ENCODE measurements around the gene RCOR1.

Gene RCOR1

DNA sequence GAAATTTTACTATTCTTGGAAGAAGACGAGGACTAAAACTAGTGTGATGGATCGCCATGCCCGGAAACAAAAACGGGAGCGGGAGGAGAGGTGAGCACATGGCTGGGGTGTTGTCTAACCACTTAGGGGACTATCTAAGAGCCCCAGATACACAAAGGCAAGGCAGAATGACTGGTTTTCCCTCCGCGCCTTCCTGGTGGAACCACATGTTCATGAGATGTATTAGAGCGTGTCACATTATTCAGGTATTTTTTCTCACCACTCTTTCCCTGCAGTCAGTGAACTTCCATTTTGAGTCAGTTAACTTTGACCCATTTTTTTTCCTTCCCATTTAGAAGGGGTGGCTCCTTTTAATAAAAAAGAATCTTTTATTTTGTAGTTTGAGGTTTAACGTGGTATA, 116.0 kb downstream of the RCOR1 start:
- DNase-seq (ENCODE audit: low read depth in 4 of 4, low spot score in 1 of 4), result no peak

DNA sequence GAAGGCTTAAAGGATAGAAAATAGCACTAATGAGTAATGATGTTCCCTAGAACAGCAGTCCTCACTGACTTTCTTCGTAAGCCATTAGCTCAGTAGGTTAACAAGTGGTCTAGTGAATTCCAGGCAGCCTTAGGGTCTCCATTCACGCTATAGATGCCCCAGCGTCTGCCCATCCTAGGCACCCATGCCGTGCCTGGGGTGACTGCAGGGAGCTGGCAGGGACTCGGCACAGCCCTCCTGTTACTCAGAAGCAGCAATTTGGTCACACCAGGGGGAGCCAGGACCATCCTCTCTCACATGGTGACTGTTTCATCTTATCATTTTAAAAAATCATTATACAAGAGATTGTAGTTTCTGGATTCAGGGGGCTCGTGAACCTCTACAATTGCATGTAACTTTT, 118.8 kb downstream of the RCOR1 start:
- DNase-seq (ENCODE audit: low read depth in 4 of 4, low spot score in 1 of 4), result no peak

DNA sequence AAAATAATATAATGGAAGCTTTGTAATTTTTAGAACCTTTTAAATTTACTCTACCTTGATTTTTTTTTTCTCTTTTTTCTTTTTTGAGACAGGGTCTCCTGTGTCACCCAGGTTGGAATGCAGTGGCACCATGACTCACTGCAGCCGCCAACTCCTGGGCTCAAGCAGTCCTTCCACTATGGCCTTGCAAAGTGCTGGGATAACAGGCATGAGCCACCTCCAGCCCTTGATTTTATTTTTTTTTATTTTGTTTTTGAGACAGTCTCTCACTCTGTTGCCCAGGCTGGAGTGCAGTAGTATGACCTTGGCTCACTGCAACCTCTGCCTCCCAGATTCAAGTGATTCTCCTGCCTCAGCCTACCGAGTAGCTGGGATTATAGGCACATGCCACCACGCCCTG, 119.5 kb downstream of the RCOR1 start:
- no peak for DNase-seq (ENCODE audit: low read depth in 4 of 4, low spot score in 1 of 4)

DNA sequence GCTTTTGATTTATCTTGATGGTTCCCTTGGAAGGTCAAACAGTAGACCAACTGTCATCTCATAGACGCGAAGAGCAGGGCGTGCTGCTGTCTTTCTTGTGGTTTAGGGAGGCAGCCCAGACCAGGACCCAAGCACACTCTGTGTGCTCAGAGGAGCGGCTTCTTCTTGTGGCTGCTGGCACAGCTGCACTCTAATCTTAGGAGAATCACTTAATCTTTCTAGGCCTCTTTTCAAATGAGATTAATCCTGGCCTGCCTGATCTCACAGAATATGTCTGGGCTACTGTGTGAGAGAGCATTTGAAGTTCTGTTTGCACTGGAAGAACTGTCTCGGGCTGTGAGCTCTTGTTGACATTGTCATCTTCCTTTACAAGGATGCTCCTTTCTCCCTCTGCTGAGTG, 124.8 kb downstream of the RCOR1 start:
- no peak for DNase-seq (ENCODE audit: low read depth in 4 of 4, low spot score in 1 of 4)

DNA sequence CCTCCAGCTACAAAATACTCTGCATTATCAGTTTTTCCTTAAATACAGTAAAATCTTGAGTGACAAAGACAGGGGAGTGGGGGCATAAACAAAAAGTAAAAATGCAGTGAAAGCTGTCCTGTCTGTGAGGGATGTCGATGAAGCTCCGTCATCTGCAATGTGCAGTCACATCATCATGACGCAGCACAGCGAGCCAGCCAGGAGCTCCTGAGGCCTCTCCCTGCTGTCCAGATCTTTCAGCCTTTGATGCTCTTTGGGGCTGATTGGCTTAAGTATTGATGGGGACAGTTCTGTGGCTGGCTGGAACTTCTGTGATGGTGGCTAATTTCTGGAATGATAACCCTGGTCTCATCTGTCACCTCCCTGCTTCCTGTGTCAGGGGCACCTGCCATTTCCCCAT, 130.2 kb downstream of the RCOR1 start:
- no peak for DNase-seq (ENCODE audit: low read depth in 4 of 4, low spot score in 1 of 4)

DNA sequence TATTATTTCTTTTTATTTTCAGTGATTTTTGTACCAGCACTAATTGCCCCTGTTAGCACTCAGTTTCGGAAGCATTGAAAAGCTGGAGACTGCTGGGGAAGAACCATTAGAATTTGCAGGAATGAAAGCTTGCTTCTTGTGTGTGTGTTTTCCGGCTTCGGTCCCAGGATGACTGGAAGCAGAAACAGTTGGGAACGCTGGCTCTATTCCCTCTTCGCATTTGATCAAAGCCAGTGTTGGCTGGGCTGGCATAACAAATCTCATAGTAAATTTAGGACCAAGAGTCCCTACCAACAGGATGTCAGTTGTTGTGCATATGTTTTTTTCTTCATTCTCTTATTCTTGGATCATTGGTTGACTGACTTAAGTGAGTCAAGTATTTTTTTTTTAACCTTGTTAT, 131.2 kb downstream of the RCOR1 start:
- no peak for DNase-seq (ENCODE audit: low read depth in 4 of 4, low spot score in 1 of 4)

DNA sequence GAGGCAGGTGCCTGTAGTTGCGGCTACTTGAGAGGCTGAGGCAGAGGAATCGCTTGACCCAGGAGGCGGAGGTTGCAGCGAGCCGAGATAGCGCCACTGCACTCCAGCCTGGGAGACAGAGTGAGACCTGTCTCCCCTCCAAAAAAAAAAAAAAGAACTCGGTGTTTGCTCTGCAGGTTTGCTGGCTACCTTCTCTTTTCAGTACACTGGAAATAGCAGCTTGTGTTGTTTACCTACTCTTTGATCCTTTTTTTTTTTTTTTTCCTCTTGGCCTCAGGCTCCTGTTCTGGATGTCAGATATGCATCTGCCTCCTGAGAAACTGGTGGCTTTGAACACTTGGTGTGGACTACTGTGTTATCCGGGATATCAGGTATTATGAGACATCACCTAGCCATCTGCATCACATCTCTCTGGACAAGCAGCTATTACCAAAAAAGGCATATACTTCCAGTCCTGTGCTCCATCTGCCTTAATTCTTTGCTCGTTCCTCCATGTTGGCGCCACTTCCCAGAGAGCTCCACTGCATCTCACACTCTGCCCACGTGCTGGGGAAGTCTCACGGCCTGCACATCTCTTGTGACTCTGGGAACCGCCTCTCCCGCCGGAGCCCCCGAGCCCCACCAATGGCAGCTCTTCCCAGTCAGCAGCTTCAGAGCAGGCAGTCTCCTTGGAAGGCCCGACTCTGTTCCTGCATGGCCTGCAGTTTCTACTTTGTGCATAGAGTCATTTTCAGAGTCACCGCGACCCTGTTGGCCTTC, 133.9 kb downstream of the RCOR1 start:
- DNase-seq (ENCODE audit: low read depth in 4 of 4, low spot score in 1 of 4), result no peak

DNA sequence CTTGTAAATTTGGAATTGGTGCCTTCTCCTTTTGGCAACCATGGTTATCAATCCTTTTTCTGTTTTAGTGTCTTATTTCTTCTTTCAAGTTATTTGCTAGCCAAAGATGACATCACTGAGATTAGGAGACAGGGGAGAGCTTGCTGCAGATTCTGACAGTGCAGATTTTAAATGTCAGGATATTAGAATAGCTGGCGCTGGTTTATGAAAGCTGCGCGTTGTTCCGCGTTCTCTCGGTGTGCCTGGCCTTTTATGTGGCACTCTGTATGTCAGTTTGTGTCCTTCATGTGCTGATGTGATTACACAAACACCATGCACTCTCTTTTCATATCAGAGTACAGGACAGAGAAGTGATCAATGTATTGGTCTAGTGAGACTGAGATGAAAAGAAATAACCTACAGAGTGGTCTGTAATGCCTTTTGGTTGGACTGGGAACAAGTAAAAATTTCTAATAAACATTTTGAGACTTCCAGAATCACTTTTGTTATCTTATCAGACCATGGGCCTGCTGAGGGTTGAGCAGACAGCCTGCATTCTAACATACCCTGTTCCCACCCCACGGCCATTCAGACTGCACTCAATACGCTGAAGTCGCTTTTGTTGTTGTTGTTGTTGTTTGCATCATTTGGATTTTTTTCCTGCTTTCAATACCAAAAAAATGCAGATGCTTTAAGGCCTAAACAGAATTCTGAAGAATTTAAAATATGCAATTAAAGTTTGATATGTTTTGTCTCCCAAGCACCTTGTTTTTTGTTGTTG, 135.1 kb downstream of the RCOR1 start:
- DNase-seq (ENCODE audit: low read depth in 4 of 4, low spot score in 1 of 4), result no peak

DNA sequence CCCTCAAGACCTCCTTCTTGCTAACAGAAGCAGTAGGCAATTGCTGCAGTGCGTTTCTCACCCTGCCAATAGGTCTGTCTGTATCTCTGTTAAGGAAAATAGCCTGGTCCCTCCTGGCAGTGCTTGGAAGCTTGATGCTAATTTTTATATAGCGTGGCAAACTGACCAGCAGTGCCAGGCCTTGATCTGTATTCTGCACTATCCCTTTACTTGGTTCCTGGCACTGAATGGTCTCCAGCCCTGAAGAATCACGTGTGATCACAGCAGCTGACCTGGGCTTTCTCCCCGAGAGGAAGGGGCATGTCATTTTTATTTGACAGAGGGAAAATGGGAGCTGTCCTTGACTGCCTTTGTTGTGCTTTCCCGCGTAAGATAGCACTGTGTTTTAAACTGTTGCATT, 136.1 kb downstream of the RCOR1 start:
- no peak for DNase-seq (ENCODE audit: low read depth in 4 of 4, low spot score in 1 of 4)

DNA sequence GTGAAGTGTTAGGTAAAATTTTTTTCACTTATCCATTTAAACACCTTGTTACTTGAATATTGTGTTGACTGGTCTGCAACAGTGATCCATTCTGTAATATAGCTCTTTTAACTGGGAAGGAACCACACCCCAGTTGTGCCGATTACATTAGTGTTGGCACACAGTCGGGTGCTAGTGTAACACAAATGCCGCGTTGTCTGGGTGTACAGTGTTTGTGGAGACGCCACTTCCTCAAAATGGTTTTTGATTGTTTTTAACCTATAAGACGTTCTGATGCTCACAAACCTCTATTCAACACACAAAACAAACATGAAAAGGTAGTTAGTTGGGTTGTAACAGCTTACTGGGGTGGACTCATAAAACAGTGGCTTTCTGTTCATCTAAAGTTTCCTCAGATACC, 136.8 kb downstream of the RCOR1 start:
- no peak for DNase-seq (ENCODE audit: low read depth in 4 of 4, low spot score in 1 of 4)

DNA sequence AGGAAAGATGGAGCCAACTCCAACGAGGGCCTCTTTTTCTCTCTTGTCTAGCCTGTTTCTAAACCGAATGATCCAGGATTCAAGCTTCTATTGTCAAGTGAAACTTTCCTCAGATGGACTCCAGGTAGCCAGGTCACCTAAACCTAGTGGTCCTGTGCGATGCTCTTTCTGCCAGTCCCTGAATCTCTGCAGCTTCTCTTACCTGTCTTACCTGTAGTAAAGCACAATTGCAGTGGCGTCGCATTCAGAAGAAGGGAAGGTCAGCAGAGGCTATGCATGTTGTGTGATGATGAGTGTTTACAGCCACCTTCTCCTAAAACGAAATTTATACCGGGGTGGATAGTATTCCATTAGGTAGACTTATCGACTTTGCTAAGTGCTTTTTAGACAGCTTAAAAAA, 137.4 kb downstream of the RCOR1 start:
- DNase-seq (ENCODE audit: low read depth in 4 of 4, low spot score in 1 of 4), result no peak

DNA sequence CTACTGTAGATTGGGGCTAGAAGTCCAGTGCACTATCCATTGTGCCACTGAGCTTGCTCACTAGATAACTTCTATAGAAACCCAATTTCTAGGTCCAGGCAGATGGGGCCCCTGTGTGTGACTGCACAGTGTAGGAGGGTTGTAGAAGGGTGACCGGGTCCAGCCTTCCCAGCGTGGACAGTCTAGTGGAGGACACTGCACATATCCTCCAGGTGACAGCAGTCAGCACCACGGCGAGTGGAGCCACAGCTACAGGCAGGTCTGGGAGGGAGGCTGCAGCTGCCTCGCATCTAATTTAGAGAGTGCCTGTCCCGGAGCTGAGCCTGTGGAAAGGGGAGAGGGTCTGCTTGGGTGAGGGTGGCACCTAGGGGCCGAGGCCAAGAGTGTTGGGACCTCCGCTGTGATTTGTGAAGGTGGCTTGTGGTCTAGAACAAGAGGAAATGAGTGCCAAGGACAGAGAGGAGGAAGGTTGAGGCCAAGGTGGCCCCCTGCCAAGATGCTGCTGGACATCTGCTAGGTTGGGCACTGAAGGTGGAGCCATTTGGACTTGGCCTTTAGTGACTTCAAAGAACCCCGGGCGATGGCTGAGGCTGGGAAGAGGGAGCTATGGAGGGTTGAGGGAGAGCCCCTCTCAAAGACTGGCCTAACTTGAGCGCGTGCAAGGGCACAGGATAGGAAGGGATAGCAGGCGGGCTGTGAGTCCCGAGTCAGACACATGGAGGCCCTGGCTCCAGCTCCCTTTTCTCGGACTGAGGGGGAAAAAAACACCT, 138.8 kb downstream of the RCOR1 start:
- DNase-seq (ENCODE audit: low read depth in 4 of 4, low spot score in 1 of 4), result no peak

DNA sequence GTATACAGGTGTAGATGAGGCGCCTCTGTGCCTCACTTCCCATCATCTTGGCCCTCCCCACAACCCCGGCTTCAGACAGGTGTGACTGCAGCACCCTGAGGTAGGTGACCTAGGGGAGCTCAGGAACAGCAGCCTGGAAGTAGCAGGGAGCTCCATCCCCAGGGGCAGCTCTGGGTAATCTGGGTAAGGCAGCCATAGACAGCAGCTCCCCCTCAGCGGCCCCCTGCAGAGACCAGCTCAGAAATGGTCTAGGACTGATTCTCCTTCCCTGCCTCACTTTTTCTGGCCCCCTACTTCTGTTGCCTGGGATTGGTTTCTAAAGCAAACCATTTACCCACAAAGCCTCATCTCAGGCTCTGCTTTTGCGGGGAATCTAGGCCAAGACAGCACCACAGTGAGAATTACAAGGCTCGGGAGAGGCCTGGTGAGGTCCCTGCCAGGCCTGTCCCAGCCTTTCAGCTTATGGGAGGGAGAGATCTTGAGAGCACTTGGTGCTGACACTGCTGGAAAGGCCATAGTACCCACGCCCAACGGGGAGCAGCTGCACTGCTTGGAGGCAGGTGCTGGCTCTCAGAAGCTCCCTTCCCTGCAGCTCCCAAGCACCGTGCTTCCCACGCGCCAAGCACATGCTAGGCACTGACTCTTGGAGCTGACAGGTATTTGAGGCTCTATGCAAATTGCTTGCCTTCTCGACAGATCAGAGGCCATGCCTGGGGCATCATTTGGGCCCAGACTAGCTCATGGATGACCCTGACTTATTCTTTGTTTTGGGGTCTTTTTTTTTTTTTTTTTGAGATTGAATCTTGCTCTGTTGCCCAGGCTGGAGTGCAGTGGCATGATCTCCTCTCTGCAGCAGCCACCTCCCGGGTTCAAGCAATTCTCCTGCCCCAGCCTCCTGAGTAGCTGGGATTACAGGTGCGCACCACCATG, 139.7 kb downstream of the RCOR1 start:
- no peak for DNase-seq (ENCODE audit: low read depth in 4 of 4, low spot score in 1 of 4)

DNA sequence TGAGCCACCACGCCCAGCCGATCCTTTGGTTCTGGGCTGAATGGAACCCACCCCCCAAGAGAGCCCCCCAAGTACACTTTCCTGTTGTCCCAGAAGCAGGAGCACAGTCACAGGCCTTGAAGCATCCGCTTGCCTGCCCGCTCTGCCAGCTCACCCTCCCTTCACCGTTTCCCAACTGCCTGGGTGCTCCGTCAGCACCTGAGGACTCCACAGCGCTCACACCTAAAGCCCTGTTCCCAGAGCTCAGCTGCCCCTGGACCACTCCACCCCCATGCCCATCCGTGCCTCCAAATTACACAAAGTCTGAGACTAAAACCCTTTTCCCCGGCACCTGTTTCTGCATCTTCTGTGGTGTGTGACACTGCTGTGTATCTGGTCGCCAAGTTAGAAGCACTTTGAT, 140.5 kb downstream of the RCOR1 start:
- DNase-seq (ENCODE audit: low read depth in 4 of 4, low spot score in 1 of 4), result no peak

DNA sequence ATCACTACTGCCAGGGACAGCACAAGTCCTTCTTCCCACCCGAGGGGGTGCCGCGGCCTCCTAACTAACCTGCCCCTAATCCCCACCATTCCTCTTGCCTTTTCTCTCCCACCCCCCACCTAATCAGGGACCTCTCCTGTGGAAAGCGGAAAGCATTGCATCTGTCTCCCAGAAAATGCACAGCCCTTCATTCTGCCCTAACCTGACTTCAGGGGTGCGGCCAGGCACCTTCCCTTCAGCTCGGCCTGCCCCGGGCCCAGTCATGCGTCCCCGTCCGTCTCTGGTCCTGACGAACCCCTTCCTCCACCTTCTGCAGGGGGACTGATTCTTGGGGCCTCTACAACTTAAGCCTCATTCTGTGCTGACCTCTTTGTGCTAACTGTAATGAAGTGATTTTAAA, 140.9 kb downstream of the RCOR1 start:
- no peak for DNase-seq (ENCODE audit: low read depth in 4 of 4, low spot score in 1 of 4)

DNA sequence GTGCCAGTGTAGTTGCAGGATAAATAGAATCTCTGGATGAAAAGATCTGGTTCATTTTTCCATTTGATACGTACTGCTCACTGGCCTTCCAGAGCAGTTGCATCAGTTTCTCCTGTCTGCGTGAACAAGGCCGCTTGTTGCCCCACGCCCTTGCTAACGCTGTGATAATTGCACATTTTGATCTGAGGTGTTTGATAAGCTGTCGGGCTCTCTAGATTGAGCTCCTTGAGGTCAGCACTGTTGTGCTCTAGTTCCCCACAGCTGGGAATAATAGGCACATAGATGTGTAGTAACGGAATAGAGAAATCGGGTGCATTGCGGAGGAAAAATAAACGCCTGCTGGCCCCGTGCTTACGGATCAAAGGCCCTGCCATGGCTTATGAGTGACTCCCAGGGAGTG, 142.0 kb downstream of the RCOR1 start:
- no peak for DNase-seq (ENCODE audit: low read depth in 4 of 4, low spot score in 1 of 4)

DNA sequence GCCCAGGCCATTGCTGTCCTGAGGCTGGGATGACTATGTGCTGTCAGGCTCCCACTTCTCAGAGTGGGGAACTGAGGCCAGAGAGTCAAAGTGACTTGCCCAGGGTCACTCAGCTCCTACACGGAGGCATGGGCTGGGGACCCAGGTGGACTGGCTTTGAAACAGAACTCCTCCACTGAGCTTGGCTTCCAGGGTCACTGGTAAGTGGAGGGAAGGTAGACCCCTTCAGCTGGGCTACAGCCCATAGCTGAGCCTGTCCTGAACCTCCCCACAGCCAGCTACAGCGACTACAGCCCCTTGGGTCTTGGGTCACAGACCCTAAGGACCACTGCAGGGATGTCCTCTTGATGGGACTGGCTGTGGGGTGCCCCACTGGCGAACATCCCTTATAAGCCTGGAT, 144.5 kb downstream of the RCOR1 start:
- DNase-seq (ENCODE audit: low read depth in 4 of 4, low spot score in 1 of 4), result no peak

DNA sequence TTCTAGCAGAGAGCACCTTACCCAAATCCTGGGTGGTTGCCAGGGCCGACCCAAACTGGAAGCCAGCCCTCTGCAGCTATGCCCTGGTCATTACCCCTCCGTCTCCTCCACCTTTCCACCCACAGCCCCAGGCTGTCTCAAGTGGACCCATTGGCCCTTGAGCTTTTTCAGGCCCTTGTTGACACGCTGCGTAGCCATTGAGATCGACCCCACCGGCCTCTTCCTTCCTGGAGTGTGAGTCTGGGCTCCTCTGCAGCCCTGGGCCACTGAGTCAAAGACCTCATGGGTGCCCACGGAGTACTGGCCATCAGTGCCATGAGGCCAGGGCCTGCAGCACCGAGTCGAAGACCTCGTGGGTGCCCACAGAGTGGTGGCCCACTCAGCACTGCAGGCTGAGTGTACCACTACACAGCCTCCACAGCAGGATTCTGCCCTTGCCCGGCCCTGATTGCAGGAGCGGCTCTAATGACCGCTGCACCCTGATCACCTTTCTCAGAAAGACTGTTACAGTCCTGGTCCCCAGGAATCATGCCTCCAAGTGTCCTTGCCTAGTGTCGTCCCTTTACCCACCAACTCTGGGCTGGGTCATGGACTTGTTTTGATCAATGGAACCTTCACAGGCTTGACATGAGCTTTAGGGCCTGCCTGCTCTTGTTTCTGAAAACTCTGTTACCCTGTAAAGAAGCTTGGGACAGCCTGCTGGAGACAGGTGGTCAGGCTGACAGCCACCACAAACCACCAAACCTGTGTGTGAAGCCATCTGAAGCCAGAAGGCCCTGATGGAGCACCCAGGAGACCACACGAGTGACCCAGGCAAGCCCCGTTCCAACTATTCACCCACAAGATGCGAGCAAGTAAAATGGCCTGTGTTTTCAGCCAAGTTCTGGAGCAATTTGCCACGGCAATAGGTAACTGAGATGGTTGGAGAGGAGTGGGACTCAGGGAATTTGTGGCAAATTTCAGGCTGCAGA, 145.2 kb downstream of the RCOR1 start:
- no peak for DNase-seq (ENCODE audit: low read depth in 4 of 4, low spot score in 1 of 4)

DNA sequence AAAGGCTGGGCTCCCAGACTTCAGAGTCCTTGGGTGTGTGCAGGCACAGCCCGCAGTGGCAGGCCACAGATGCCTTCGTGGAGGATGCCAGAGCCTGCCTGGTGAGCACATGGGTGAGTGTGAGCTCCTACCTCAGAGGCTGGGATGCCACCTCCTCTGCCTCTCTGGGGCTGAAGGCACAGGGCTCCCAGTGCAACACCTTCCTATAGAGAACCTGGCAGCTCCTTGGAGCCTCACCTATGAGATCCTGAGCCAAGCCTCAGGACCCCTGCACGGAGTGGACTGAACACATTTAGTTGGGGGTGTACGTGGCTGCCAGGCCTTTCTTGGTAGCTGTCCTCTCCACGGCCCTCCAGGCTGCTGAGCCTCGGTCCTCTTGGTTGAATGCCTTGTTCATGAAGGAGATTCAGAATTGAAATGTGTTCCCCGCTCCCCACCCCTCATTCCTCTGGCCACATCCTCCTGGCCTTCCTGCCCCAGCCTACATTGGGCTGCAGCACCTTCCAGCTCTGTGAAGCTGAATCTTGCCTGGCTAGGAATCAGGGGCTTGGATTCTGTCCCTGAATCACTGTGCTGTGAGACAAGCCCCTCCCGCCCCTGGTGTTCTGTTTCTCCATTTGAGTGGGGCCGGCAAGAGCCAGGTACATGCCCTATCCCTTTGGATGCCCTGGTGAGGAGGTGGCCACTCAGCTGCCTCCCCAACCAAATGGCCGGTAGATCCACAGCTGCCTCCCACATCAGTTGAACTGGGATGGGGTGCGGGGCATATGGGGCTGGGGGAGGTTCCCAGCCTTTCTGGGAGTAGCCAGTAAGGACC, 146.1 kb downstream of the RCOR1 start:
- DNase-seq (ENCODE audit: low read depth in 4 of 4, low spot score in 1 of 4), result no peak

Measured in stimulated activated CD4-positive, alpha-beta T cell treated with anti-CD3 and anti-CD28 coated beads, Interleukin-1b, Interleukin-23, amount 100 ng/mL, for 24 hours (primary cell).